ENCODE measurements around the gene ATP8A2.

ATP8A2 gene

GRCh38 chr13:25371875-25372283 lies at the start of gene ATP8A2:
ATP8A2 (plus strand) TSS chr13:25371974; CDS start chr13:25372213, 239 bp downstream.
- no peak for DNase-seq (ENCODE audit: low read depth)
- H3K4me3 ChIP-seq (ENCODE audit: control insufficient read depth, low read depth, low read length): no peak within 1 kb of the TSS
- no peak for TF ChIP-seq CTCF (conservative IDR thresholded peaks at IDR 0.05; ENCODE audit: control insufficient read depth, insufficient read depth, low read depth, low read length)

- DNase-seq (ENCODE audit: low read depth): no peak
- no peak for TF ChIP-seq CTCF (conservative IDR thresholded peaks at IDR 0.05; ENCODE audit: control insufficient read depth, insufficient read depth, low read depth, low read length)
Measured at GRCh38 chr13:25324100-25324499, 47.7 kb upstream of the ATP8A2 start.

GRCh38 chr13:25329706-25330105 lies 42.1 kb upstream of the ATP8A2 start:
- DNase-seq (ENCODE audit: low read depth): peak; percentile 71
- H3K4me3 ChIP-seq (ENCODE audit: control insufficient read depth, low read depth, low read length): no peak overlapping the region
- TF ChIP-seq CTCF (conservative IDR thresholded peaks at IDR 0.05; ENCODE audit: control insufficient read depth, insufficient read depth, low read depth, low read length): no peak

More at GRCh38 chr13:25324100-25324499, 47.7 kb upstream of the ATP8A2 start:
- H3K4me3 ChIP-seq (ENCODE audit: control insufficient read depth, low read depth, low read length): no peak overlapping the region

GRCh38 chr13:25330541-25330940 lies 41.2 kb upstream of the ATP8A2 start:
- no peak for DNase-seq (ENCODE audit: low read depth)
- TF ChIP-seq CTCF (conservative IDR thresholded peaks at IDR 0.05; ENCODE audit: control insufficient read depth, insufficient read depth, low read depth, low read length): no peak
- no peak overlapping the region for H3K4me3 ChIP-seq (ENCODE audit: control insufficient read depth, low read depth, low read length)

GRCh38 chr13:25335856-25336255 lies 35.9 kb upstream of the ATP8A2 start:
- TF ChIP-seq CTCF (conservative IDR thresholded peaks at IDR 0.05; ENCODE audit: control insufficient read depth, insufficient read depth, low read depth, low read length): no peak
- H3K4me3 ChIP-seq (ENCODE audit: control insufficient read depth, low read depth, low read length): no peak overlapping the region
- peak; percentile 35 for DNase-seq (ENCODE audit: low read depth)

- DNase-seq (ENCODE audit: low read depth): no peak
- no peak for TF ChIP-seq CTCF (conservative IDR thresholded peaks at IDR 0.05; ENCODE audit: control insufficient read depth, insufficient read depth, low read depth, low read length)
Measured at GRCh38 chr13:25345576-25345975, 26.2 kb upstream of the ATP8A2 start.

GRCh38 chr13:25347151-25347550 lies 24.6 kb upstream of the ATP8A2 start:
- TF ChIP-seq CTCF (conservative IDR thresholded peaks at IDR 0.05; ENCODE audit: control insufficient read depth, insufficient read depth, low read depth, low read length): no peak
- no peak overlapping the region for H3K4me3 ChIP-seq (ENCODE audit: control insufficient read depth, low read depth, low read length)
- no peak for DNase-seq (ENCODE audit: low read depth)

More at GRCh38 chr13:25345576-25345975, 26.2 kb upstream of the ATP8A2 start:
- no peak overlapping the region for H3K4me3 ChIP-seq (ENCODE audit: control insufficient read depth, low read depth, low read length)
